ENCODE data around the gene SPDYC. TPM values are rescaled to one million over a fixed set of nuclear protein-coding genes. Genes with fewer than 3 reads are reported as not detected.

Gene SPDYC
- total and polyA plus RNA-seq, 2 of the 13 experiments (the other 11 are each of a cell fraction or from before 2014, with no cell fraction given), result 0.15 to 0.33 TPM

DNA sequence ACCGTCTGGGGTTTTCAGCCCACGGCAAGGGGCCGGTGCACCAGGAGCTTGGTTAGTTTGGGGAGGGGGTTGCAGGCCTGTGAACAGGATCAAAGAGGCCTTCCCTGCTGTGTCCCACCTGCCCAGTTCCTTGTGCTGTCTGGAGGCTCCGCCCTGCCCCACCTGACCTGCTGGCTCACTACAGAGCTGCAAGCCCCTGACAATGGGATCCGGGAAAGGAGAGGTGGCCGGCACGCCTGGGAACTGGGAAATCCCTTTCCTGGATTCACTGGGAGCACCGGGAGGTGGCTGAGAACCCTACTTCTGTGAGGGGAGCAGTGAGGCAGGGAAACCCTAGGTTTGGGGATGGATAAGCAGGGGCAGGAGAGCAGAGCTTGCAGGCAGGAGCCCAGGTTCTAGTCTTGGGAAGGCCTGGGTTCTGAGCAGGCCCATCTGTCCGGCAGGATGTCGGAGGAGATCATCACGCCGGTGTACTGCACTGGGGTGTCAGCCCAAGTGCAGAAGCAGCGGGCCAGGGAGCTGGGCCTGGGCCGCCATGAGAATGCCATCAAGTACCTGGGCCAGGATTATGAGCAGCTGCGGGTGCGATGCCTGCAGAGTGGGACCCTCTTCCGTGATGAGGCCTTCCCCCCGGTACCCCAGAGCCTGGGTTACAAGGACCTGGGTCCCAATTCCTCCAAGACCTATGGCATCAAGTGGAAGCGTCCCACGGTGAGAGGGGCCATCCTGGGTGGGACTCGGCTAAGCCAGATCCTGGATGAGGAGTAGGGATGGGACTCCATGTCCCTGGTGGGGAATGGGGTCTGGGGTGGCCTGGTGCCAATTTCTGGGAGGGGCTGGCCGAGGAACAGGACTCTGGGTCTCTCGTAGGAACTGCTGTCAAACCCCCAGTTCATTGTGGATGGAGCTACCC, 12.5 kb downstream of the SPDYC start (continued):
- TF ChIP-seq, protein P1, sequence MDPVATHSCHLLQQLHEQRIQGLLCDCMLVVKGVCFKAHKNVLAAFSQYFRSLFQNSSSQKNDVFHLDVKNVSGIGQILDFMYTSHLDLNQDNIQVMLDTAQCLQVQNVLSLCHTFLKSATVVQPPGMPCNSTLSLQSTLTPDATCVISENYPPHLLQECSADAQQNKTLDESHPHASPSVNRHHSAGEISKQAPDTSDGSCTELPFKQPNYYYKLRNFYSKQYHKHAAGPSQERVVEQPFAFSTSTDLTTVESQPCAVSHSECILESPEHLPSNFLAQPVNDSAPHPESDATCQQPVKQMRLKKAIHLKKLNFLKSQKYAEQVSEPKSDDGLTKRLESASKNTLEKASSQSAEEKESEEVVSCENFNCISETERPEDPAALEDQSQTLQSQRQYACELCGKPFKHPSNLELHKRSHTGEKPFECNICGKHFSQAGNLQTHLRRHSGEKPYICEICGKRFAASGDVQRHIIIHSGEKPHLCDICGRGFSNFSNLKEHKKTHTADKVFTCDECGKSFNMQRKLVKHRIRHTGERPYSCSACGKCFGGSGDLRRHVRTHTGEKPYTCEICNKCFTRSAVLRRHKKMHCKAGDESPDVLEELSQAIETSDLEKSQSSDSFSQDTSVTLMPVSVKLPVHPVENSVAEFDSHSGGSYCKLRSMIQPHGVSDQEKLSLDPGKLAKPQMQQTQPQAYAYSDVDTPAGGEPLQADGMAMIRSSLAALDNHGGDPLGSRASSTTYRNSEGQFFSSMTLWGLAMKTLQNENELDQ (CRISPR knock-in tag; IDR thresholded peaks at IDR 0.05; ENCODE audit: borderline replicate concordance), result no peak
- no peak; the same call in 1 of the 2 replicates for TF ChIP-seq ZNF296 (CRISPR knock-in tag; conservative IDR thresholded peaks at IDR 0.05)
- peak; percentile 76; the same call in 1 of the 2 replicates for TF ChIP-seq DZIP1 (CRISPR knock-in tag; IDR thresholded peaks at IDR 0.05)
- no peak for TF ChIP-seq ZNF326 (CRISPR knock-in tag; IDR thresholded peaks at IDR 0.05; ENCODE audit: borderline replicate concordance)
- no peak for TF ChIP-seq NR2F6 (IDR thresholded peaks at IDR 0.05)
- no peak for TF ChIP-seq NR2F6 (CRISPR knock-in tag; IDR thresholded peaks at IDR 0.05)
- no peak for TF ChIP-seq ATF1 (CRISPR knock-in tag; IDR thresholded peaks at IDR 0.05)
- no peak for TF ChIP-seq RXRA (CRISPR knock-in tag; IDR thresholded peaks at IDR 0.05)
- no peak for TF ChIP-seq ZNF841 (CRISPR knock-in tag; IDR thresholded peaks at IDR 0.05; ENCODE audit: borderline replicate concordance)
- TF ChIP-seq ZSCAN21 (CRISPR knock-in tag; IDR thresholded peaks at IDR 0.05; ENCODE audit: borderline replicate concordance), result no peak
- peak; percentile 78; the same call in 1 of the 2 replicates for TF ChIP-seq ZNF598 (CRISPR knock-in tag; IDR thresholded peaks at IDR 0.05; ENCODE audit: borderline replicate concordance)
- no peak for TF ChIP-seq GATA4 (IDR thresholded peaks at IDR 0.05; ENCODE audit: borderline replicate concordance, low read depth)
- 0 out of 2 replicates have a peak, but pooled peaks have one; percentile 27 for TF ChIP-seq ZNF616 (CRISPR knock-in tag; IDR thresholded peaks at IDR 0.05; ENCODE audit: low read depth)
- TF ChIP-seq, protein P2, sequence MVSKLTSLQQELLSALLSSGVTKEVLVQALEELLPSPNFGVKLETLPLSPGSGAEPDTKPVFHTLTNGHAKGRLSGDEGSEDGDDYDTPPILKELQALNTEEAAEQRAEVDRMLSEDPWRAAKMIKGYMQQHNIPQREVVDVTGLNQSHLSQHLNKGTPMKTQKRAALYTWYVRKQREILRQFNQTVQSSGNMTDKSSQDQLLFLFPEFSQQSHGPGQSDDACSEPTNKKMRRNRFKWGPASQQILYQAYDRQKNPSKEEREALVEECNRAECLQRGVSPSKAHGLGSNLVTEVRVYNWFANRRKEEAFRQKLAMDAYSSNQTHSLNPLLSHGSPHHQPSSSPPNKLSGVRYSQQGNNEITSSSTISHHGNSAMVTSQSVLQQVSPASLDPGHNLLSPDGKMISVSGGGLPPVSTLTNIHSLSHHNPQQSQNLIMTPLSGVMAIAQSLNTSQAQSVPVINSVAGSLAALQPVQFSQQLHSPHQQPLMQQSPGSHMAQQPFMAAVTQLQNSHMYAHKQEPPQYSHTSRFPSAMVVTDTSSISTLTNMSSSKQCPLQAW (CRISPR knock-in tag; IDR thresholded peaks at IDR 0.05), result no peak
- TF ChIP-seq KLF16 (CRISPR knock-in tag; IDR thresholded peaks at IDR 0.05), result no peak
- no peak for TF ChIP-seq ZNF781 (CRISPR knock-in tag; IDR thresholded peaks at IDR 0.05; ENCODE audit: borderline replicate concordance, not compliant biosample characterization)
- TF ChIP-seq, protein P3, sequence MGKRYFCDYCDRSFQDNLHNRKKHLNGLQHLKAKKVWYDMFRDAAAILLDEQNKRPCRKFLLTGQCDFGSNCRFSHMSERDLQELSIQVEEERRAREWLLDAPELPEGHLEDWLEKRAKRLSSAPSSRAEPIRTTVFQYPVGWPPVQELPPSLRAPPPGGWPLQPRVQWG (CRISPR knock-in tag; IDR thresholded peaks at IDR 0.05; ENCODE audit: borderline replicate concordance, low read depth), result no peak

Data from HepG2 (cell line).